DND-41 (cell line): ENCODE data around the gene RGS14.

Experiments
- ATAC-seq: fragments of 200-7000 bp; cut with Tn5 transposase; 3 replicates; pipeline ENCODE4 v1.9.1; 2021; ENCODE audit warnings: low read depth; ENCODE audit not compliant: insufficient read depth
- DNase-seq: peaks from one replicate; pipeline ENCODE4 v3.0.0-alpha.2; 2020
- H2AFZ ChIP-seq: 2 replicates; pipeline ENCODE4 v1.6.0; 2012; ENCODE audit warnings: low read depth, low read length
- H3K27ac ChIP-seq: 2 replicates; pipeline ENCODE4 v1.5.1; 2012; ENCODE audit warnings: low read length, inconsistent platforms
- H3K27me3 ChIP-seq: fragments of 200-600 bp; sonication (generic); 2 replicates; pipeline ENCODE4 v1.6.0; 2012; ENCODE audit warnings: low read length, mild to moderate bottlenecking, inconsistent platforms; ENCODE audit not compliant: insufficient read depth, poor library complexity
- H3K36me3 ChIP-seq: 2 replicates; pipeline ENCODE4 v1.5.1; 2012; ENCODE audit warnings: low read length, inconsistent platforms; ENCODE audit not compliant: insufficient read depth
- H3K4me1 ChIP-seq: 2 replicates; pipeline ENCODE4 v1.5.1; 2012; ENCODE audit warnings: mild to moderate bottlenecking, low read length; ENCODE audit not compliant: insufficient read depth
- H3K4me2 ChIP-seq: 2 replicates; pipeline ENCODE4 v1.6.0; 2012; ENCODE audit warnings: mild to moderate bottlenecking, moderate library complexity, low read length, inconsistent platforms; ENCODE audit not compliant: insufficient read depth
- H3K4me3 ChIP-seq, 2 experiments: fragments of 200-600 bp in 1 of 2; shearing (Covaris generic) in 1 of 2; 2 replicates each; pipeline ENCODE4 v1.5.1; 2012 to 2016; ENCODE audit warnings: inconsistent platforms in 2 of 2, low read length in 2 of 2, mild to moderate bottlenecking in 2 of 2, low read depth in 1 of 2, moderate library complexity in 1 of 2
- H3K79me2 ChIP-seq: 2 replicates; pipeline ENCODE4 v1.6.0; 2012; ENCODE audit warnings: low read length, inconsistent platforms; ENCODE audit not compliant: insufficient read depth
- H3K9ac ChIP-seq: 2 replicates; pipeline ENCODE4 v1.6.0; 2012; ENCODE audit warnings: low read depth, mild to moderate bottlenecking, inconsistent platforms, low read length, moderate library complexity
- H3K9me3 ChIP-seq: 2 replicates; pipeline ENCODE4 v1.5.1; 2012; ENCODE audit warnings: low read length, moderate library complexity, mild to moderate bottlenecking, inconsistent platforms; ENCODE audit not compliant: insufficient read depth, severe bottlenecking
- H4K20me1 ChIP-seq: 2 replicates; pipeline ENCODE4 v1.6.0; 2012; ENCODE audit warnings: low read length; ENCODE audit not compliant: insufficient read depth
- EZH2 ChIP-seq: IDR thresholded peaks from 3 replicates; pipeline ENCODE4 v1.6.1; 2012; ENCODE audit warnings: borderline replicate concordance, low read depth, mild to moderate bottlenecking, moderate library complexity, low read length, inconsistent platforms; ENCODE audit not compliant: severe bottlenecking
- TF ChIP-seq, protein P1 (sequence below): IDR thresholded peaks from 2 replicates; pipeline ENCODE4 v1.5.1; 2012; ENCODE audit warnings: borderline replicate concordance, low read length, moderate library complexity, mild to moderate bottlenecking; ENCODE audit not compliant: poor library complexity, severe bottlenecking; ENCODE audit errors: extremely low read depth

Gene RGS14

DNA sequence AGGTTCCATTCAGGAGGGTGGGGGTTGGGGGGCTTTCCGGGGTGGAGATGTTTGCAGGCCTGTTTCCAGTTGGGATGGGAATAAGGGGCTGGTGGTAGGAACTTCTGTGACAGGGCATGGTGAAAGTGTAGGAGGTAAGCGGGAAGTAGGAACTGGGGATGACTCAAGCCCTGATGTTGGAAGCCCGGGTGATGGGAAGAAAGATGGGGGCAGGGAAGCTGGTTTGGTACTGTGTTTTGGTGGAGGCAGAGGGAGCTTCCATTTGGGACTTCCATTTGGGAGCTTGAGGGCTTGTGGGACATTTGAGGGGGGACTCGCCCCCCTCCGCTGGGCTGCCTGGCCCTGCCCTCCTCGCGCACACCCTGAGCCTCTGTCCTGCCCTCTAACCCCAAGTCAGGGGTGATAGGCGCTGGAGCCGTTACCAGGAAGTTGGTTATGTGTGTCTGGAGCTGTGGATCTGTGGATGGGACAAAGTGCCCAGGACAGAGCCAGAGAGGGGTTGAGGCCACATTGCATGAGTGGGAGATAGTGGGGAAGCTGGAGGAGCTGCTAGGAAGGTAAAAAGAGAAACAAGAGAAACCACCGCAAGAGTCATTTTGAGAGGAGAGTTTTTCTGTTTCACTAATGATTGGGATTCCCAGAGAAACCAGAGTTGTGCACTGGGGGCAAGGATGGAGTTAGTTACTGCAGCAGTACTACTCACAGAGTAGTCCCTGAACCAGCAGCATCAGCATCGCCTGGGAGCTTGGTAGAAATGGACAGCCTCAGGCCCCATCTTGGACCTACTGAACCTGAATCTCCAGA lies 6.6 kb downstream of the RGS14 start:
- Histone ChIP-seq H3K4me3 (no peak overlapping the region), H3K4me1 (peaks cover 7% of the 10 kb centered on the region; the same call in 1 of the 2 replicates), H3K27ac (no peak overlapping the region), H4K20me1 (no peaks in the 10 kb centered on the region), H3K27me3 (no peaks in the 10 kb centered on the region), H3K79me2 (no peaks in the 10 kb centered on the region), H3K9me3 (no peaks in the 10 kb centered on the region), H3K4me2 (no peak overlapping the region), H3K36me3 (no peaks in the 10 kb centered on the region), H2AFZ (no peak overlapping the region), H3K9ac (no peak overlapping the region)
- no peak for DNase-seq
- TF ChIP-seq EZH2 = no peak
- TF ChIP-seq, protein P1, sequence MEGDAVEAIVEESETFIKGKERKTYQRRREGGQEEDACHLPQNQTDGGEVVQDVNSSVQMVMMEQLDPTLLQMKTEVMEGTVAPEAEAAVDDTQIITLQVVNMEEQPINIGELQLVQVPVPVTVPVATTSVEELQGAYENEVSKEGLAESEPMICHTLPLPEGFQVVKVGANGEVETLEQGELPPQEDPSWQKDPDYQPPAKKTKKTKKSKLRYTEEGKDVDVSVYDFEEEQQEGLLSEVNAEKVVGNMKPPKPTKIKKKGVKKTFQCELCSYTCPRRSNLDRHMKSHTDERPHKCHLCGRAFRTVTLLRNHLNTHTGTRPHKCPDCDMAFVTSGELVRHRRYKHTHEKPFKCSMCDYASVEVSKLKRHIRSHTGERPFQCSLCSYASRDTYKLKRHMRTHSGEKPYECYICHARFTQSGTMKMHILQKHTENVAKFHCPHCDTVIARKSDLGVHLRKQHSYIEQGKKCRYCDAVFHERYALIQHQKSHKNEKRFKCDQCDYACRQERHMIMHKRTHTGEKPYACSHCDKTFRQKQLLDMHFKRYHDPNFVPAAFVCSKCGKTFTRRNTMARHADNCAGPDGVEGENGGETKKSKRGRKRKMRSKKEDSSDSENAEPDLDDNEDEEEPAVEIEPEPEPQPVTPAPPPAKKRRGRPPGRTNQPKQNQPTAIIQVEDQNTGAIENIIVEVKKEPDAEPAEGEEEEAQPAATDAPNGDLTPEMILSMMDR = no peak
- no peak for ATAC-seq

DNA sequence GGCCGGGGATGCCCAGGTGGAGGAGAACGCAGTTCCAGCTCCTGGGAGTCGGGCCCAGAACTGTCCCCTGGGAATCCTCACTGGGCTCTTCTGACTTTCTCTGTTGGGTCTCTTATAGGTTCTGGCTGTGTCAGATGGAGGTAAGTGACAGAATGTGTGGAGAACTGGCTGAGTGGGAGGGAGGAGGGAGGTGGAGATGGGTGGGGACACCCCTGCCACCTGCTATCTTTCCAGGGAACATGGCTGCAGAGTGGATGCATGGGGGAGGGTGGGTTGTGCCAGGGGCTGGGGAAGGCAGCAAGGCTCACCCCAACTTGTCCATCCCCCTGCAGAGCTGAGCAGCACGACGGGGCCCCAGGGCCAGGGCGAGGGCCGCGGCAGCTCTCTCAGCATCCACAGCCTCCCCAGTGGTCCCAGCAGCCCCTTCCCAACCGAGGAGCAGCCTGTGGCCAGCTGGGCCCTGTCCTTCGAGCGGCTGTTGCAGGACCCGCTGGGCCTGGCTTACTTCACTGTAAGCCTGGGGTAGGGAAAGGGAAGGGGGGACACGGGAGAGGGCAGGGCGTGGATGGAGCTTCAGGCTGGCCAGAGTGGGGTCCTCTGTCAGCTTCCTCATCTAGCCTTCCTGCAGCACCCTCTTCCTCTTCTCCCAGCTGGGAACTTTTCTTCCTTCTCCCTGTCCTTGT lies 8.3 kb downstream of the RGS14 start:
- no peak for DNase-seq
- H3K4me3 ChIP-seq = no peak overlapping the region
- no peak overlapping the region for H3K27ac ChIP-seq
- H3K9me3 ChIP-seq = no peaks in the 10 kb centered on the region
- ATAC-seq = no peak
- no peak overlapping the region for H3K9ac ChIP-seq
- no peak overlapping the region for H3K4me2 ChIP-seq
- no peaks in the 10 kb centered on the region for H4K20me1 ChIP-seq
- no peaks in the 10 kb centered on the region for H3K79me2 ChIP-seq
- H3K4me1 ChIP-seq = peaks cover 7% of the 10 kb centered on the region; the same call in 1 of the 2 replicates
- H3K36me3 ChIP-seq = no peaks in the 10 kb centered on the region
- H2AFZ ChIP-seq = no peak overlapping the region
- no peak for TF ChIP-seq EZH2
- TF ChIP-seq, protein P1 = no peak
- H3K27me3 ChIP-seq = no peaks in the 10 kb centered on the region

GRCh38 chr5:177366528-177367322 lies 9.0 kb downstream of the RGS14 start:
- no peak overlapping the region for H3K9ac ChIP-seq
- H3K9me3 ChIP-seq = no peaks in the 10 kb centered on the region
- H3K27me3 ChIP-seq = no peaks in the 10 kb centered on the region
- peaks cover 7% of the 10 kb centered on the region for H3K4me1 ChIP-seq
- DNase-seq = no peak
- no peak for ATAC-seq
- no peak overlapping the region for H3K4me3 ChIP-seq
- no peak overlapping the region for H2AFZ ChIP-seq
- H3K36me3 ChIP-seq = no peaks in the 10 kb centered on the region
- H3K4me2 ChIP-seq = no peak overlapping the region
- H3K79me2 ChIP-seq = no peaks in the 10 kb centered on the region
- no peaks in the 10 kb centered on the region for H4K20me1 ChIP-seq
- TF ChIP-seq, protein P1 = no peak
- no peak for TF ChIP-seq EZH2
- H3K27ac ChIP-seq = no peak overlapping the region
